OCI-M1 (cell line): ENCODE data around the gene XXYLT1.

Experiments used
- DNase-seq: peaks from one replicate; lab custom pipeline; 2025; lab: John Stamatoyannopoulos, UW

Gene XXYLT1

DNA sequence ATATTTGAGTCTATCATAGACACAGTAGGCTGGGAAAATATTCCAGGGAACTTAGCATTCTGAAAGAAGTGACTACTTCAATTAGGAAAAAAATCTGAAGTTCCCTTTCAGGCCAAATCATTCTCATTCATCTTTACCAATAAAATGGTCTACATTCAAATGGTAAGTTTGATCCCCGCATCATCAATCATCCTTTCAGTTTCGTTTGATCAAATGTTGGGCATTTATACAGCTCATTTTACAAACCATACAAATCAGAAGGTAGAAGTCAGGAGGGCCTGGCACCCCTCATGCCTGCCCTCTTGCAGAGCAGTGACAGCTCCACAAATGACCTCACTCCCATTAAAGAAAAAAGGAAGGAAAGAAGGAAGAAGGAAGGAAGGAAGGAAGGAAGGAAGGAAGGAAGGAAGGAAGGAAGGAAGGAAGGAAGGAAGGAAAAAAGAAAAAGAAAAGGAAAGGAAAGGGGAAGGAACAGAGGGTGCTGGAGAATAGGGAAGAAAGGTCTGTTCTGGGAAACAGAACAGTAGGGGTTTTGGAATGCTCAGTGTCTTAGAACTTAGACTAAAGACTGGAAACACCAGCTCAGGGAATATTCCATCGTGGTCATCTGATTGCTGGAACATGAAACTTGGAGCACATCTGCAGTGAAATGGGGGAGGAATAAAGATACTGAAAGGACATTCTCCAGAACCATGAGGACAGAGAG lies 86.1 kb downstream of the XXYLT1 start:
- DNase-seq = no peak

DNA sequence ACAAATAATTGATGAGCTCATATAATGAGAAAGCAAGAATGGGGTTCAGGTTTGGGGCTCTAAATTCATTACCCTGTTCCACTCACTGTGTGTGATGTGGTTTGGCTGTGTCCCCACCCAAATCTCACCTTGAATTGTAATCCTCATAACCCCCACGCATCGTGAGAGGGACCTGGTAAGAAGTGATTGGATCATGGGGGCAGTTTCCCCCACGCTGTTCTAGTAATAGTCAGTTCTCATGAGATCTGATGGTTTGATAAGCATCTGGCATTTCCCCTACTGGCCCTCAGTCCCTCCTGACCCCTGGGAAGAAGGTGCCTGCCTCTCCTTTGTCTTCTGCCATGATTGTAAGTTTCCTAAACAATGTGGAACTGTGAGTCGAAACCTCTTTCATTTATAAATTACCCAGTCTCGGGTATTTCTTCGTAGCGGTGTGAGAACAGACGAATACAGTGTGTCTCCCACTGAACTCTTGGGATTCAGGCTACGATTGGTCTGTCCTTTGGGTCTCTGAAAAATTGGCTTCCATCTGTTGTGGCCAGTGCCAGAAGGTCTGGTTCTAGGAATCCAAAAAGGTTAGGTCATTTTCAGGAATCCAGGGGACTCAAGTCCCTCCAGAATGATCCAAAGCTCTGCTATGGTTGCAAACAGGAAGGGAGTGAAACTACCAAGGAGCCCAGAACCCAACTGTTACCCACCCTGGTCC lies 87.7 kb downstream of the XXYLT1 start:
- no peak for DNase-seq

DNA sequence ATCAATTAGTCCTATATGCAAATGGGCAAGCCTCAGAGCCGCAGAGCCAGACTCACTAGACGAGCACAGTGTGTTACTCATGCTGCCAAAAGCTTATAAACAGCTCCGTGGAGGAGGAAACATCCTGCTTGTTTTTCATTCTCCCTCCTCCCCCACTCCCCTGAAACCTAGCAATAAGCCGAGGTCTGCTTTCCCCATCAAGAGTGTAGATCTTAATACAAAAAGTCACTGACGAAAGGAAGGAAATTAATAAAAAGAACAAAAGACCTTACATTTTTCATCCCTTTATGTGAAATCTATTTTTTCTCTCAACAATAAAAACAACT lies 88.5 kb downstream of the XXYLT1 start:
- DNase-seq = no peak

DNA sequence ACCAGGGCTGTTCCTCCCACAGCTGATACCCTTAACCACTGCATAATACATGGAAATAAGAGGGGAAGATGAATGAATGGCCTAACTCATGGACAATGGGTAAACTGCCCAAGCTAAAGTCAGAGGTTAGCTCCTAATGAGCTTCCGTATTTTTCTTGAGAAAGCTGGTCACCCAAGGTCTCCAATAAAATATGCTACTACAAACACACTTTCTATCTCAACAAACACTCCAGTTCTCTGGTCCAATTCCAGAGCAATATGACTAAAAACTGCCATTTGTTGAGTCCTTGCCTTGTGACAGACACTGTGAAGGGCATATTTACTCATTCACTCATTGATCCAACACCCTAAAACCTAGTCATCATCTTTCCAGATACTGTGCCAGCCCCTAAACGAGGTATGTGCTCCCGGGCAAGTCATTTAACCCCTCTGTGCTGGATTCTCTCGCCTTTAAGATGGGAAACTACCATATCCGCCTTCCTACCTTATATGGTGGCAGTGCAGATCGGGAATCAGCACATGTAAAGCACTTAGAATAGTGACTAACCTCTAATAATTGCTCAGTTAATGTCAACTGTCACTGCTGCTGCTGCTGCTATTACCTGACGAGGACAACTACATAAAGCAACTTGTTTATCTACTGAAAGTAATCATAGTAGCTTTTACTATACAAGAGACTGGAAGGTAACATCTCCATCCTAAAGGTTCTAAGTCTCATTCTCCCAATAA lies 89.1 kb downstream of the XXYLT1 start:
- peak; percentile 3 for DNase-seq

DNA sequence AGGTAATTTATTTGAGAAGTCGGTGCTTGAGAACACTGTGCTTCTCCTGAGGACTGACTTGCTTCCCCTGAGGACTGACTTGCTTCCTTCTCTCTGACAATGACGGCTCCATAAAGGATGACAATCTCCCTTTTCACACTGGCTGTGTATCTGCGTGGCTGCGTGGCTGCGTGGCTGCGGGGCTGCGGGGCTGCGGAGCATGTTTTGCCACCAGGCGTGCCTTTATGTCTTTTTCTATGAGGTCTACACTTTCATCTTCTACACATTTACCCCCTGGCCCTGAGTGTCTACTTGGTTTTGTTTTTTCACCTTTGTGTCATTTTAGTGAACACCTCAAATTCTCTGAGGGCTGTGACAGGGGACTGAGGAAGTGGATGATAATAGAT lies 89.9 kb downstream of the XXYLT1 start:
- DNase-seq = no peak

DNA sequence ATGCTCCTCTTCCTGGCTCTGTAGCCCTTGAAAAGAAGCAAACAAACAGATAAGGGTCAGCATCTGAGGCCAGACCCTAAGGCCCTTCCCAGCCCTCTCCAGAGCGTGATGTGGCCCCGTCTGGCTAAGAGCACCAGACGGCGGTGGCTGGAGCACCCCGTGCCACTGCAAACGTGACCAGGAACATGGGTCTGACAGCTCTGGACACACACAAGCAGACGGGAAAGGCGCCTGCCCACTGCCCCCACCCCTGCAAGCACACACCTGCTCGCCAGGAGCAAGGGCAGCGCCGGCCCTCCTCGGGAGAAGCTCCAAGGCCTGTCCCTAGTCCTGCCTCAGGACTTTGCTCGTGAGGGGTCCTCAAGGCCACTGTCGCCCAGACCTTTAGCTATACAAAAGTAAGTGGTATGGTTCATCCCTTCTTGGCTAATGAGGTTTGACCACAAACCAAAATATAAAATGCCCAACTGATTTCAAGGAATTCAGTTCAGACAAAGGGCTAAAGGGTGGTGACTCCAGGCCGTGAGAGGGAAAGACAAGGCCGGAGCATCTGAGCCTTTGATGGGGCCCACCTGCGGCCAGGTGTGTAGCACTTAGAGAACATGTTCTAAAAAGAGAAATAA lies 90.4 kb downstream of the XXYLT1 start:
- DNase-seq = peak; percentile 7

DNA sequence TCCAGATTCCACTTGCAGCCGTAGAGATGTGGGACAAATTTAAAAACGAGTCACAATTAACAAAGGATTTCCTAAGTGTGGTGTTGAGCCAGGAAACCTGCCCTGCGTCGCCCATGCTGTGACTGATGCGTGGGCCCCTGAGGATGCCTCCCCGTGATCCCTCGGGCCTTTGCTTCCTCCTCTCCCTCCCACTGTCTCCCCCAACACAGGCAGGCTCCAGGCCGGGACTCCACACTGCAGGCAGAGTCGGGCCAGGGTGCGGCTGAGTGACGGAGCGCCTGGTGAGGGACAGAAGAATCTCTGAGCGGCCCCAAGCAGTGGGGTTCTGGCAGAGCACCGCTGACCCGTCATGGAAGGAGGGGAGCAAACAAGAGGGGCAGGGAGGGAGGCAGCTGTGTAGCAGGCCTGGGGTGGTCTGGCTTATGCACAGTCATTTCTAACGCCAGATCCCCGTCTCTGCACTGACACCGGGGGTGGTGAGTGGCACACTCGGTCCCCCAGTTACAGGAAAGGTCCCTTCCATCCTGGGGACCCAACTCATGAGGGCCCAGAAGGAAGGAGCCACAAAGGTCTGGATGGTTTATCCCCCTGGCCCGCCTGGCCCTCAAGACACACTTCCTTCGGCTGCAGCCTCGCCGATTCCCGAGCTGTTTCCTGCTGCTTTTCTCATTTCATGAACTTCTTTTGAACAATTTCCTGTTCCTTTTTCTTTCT lies 91.0 kb downstream of the XXYLT1 start:
- DNase-seq = no peak

DNA sequence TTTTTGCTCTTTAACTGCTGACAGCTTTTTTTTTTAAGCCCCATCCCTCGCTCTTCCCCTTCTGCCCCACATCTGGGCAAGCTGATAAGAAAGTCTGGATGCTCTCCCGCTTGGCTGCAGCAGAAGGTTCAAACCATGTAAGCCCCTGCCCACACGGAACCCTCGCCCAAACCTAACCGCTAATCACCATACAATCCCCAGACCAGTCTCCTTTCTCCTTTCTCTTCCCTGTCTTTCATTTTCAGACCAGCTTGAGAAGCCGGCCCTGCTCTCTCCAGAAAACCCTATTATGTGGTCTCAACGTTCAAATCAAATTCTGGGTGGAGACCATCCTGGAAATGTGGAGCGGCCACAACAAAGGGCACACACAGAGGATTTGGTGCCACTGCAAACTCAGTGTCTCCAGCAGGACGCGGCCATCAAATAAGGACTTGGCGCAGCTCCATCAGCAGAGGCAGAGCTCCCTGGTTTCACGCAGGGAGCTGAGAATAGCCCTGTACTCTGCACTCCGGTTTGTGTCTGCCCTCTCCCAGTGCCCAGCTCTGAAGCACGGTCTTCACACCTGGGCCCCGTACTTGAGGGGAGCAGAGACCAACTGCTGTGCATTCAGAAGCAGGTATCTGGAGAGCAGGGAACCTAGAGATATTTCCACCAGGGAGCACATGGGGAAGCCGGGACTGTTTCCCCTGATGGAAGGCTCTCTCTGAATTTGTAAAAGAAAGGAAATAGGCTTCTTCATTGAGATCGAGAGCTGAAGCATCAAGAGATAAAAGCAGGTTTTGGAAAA lies 92.6 kb downstream of the XXYLT1 start:
- DNase-seq = peak; percentile 95

DNA sequence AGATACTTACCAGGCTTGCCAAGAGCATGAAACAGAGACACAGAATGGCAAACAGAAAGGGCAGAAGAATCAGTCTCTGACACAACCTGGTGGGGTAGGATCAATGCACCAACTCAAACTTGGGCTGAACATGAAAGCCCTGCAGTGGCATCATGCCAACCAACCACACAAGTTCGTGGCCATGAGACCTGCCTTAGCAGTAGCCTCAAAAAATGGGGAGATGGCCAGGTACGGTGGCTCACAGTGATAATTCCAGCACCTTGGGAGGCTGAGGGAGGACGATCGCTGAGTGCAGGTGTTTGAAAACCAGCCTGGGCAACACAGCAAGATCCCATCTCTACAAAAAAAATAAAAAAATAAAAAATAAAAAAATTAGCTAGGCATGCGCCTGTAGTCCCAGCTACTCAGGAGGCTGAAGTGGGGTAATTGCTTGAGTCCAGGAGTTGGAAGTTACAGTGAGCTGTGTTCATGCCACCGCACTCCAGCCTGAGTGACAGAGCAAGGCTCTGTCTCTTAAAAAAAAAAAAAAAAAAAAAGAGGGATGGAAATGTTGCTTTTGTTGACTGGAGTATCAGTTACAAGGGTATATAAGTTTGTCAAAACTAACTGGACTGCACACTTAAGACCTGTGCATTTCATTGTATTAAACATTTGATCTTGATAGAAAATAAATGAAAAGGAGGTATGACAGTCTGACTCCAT lies 93.4 kb downstream of the XXYLT1 start:
- DNase-seq = no peak

DNA sequence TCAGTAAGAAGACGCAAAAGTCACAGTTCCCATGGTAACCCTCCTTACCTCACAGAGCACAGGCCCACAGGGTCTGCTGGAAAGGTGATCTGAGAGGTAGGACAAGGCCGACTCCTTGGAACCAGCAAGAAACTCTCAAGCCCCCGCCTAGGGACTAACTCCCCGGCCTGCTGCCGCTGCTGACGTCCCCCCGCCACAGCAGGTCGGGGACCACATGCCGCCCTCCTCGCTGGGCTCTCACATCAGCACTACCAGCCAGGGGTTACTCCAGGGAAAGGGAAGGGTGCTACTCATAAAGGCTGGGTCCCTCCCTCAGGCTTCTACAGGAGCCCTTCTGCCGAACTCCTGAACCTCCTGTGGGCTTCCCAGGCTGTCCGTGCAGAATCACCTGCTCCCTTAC lies 94.2 kb downstream of the XXYLT1 start:
- no peak for DNase-seq

DNA sequence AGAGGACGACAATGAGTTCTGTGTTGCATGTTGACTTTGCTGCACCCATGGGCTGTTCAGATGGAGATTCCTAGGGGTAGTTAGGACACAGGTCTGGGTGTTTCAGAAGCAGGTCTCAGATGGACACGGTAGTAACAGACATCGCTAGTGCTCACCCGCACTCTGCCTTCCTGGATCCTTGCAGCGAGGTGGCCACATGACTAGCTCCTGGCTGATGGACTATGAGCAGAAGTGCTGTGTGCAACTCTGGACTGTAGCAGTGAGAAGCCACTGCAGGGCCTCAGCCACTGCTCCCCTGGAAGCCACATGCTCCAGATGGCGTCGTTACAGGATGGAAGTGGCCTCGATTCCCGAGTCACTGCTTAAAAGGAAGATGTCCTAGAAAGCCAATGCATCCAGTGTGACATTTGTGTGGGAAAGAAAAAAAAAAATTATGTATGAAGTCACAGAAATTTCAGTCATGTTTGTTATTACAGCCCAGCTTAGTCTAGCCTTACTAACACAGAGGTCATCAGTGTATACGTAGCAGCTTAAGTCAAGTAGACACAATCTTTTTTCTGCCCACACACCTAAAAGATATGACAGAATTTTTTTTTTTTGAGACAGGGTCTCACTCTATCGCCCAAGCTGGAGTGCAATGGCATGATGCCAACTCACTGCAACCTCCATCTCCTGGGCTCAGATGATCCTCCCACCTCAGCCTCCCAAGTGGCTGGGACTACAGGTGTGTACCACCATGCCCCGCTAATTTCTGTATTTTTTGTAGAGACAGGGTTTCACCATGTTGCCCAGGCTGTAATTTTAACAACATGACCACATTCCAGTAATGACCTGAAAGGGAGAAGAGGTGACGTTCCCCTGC lies 95.3 kb downstream of the XXYLT1 start:
- DNase-seq = no peak

DNA sequence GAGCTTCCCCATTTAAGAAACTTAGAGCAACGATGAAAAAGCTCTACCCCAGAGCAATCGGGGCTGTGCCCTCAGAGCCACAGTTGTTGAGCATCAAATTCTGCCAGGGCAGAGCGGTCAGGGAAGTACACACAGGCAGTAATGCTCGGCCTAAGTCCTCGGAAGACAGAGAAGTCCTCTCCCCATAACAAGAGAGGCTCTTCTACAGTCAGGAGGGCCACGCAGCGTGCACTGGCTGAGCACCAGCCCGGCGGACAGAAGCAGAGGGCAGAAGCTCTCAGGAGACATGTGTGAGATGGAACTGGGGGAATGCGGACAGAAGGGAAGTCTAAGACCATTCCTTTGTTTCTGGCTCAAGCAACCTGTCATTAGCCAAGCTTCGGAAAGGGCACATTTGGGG lies 95.9 kb downstream of the XXYLT1 start:
- no peak for DNase-seq

DNA sequence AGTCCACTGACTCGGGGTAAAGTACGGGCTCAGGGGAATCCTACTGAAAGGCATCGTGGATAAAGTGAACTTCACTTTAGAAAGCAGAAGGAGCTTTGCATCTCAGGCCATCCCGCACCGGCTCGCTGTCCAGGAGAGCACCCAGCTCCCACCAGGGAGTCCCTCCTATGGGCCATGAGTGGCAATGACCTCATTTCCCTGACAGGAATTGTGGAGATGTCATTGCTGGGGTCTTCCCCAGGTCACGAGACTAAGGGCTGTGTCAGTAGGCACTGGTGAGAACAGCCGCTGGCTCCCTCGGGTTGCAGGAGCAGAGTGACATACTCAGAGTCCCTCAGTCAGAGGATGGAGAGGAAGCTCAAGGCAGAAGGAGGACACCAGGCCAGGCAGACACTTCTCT lies 97.3 kb downstream of the XXYLT1 start:
- no peak for DNase-seq

DNA sequence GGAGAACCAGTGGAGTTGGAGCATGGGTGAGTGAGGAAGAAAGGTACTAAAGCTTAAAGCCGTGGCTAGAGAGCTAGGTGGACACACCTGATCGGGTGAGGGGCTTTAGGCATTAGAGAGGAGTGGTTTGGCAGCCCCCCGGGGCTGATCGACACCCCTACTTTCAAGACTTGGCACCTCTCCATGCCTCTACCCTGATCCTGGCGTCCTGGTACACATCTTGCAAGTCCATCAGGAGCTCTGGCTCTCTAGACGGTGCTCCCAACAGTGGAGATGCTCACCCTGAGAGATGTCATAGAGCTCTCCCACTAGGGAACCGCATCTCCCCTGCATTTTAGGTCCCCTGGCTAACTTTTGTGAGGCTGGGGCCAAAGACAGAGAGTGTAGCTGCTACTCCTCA lies 98.1 kb downstream of the XXYLT1 start:
- DNase-seq = no peak

DNA sequence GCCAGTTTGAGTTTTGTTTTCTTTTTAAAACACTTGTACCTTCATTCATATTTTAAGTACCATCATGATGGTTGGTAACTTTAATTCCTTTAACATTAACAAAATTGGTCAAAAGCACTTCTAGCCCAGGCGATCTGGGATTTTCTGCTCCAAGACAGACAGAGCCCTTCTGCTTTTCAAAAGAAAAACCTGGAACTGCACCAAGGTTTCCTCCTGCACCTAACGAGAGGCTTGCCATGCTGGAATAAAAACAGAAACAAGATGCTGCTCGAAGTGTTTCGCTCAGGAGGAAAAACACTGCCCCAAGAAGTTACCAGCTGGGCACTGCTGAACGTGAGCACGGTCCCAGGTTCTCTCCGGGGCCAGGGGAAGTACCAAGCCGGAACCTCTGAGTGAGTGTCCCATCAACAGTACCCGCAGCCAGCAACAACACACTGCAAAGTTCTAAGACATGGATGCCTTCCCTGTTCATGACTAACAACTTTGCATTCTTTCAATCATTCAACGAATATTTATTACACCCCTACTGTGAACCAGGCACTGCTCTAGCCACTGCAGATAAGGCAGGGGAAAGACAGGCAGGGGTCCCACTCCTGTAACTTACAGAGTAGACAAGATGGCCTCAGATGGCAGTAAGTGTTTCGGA lies 98.8 kb downstream of the XXYLT1 start:
- DNase-seq = no peak

DNA sequence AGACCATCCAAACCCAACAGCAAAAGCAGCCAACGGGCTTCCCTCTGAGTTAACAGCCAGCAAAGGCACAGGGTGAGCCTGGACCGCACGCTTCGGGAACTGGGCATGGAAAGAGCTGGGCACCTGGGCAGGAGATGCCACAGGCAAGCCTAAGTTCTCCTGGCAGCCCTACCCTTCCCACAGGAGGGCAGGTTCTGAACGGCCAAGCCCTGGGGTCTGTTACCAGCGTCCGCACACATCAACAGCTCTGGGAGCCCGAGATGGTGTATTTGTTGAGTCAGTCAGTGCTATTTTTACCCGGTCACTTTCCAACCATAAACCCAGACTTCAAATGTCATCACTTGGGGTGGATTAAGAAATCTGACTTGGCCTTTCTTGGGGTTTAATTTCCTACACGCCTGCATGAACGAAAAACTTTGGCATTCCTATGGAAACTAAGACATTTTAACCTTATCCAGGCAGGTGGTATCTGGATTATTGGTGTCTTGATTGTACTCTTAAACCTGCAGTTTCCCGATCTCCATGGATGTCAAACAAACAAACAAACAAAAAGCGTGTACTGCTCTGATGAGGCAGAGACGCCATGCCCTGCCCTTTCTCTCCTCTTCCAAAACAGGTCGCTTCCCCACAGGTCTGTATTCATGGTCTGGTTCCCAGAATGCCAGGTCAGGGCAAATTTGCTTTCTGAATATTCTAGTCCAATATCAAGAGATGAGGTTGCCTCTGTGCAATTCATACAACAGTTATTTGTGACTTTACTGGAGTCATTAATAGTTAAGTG lies 99.7 kb downstream of the XXYLT1 start:
- no peak for DNase-seq

DNA sequence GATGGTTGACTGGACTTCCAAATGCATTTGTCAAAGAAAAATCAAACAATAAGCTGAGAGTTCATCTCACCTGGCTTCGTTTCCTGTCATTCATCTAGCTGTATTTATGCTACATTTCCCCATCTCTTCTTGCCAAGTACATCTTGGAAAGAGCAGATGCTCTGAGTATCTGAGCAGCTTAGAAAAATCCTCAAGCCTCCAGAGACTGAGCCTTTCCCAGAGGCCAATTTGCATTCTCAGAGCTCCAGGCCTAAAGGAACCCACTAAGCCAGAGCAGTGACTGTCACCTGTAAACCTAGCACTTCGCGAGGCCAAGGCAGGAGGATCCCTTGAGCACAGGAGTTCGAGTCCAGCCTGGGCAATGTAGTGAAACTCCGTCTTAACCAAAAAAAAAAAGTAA lies 100.5 kb downstream of the XXYLT1 start:
- DNase-seq = no peak

DNA sequence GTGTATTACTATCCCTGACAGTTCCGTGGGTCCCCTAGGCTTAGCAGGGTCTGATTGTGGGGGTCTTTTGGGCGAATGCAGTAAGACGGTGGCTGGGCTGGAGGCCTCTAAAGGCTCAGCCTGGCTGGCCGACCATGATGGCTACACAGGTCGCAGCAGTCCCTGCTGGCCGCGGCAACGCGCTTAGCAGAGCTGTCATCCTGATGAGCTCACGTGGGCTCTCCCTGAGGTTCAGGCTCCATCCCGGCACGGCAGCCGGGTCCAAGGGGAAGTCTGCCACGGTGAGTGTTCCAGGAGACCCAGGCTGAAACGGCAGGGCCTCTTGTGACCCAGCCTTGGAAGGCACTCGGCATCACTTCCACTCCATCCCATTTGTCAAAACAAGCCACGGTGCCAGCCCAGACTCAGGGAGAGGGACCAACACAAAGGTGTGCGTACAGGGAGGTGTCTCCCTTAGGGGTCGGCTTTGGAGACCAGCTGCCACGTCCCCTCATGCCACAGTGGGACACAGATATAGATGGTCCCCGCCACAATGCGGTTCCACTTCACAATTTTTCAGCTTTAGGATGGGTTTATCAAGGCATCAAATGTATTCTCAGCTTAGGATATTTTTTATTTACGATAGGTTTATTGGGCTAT lies 101.8 kb downstream of the XXYLT1 start:
- no peak for DNase-seq
